Stimulated activated CD8-positive, alpha-beta memory T cell treated with anti-CD3 and anti-CD28 coated beads, Interleukin-7, amount 100 ng/mL, for 24 hours (primary cell): Measurements from ENCODE around the gene SNTB2.
"Not testable (repeated sequence)": the region's sequence is repeated elsewhere in the genome, so short reads cannot be mapped to it uniquely, and the experiment has no call there.

ENCODE experiments used
- DNase-seq: peaks from one replicate; pipeline ENCODE4 v3.0.0-alpha.2; 2020; ENCODE audit warnings: low read depth

SNTB2 gene

DNA sequence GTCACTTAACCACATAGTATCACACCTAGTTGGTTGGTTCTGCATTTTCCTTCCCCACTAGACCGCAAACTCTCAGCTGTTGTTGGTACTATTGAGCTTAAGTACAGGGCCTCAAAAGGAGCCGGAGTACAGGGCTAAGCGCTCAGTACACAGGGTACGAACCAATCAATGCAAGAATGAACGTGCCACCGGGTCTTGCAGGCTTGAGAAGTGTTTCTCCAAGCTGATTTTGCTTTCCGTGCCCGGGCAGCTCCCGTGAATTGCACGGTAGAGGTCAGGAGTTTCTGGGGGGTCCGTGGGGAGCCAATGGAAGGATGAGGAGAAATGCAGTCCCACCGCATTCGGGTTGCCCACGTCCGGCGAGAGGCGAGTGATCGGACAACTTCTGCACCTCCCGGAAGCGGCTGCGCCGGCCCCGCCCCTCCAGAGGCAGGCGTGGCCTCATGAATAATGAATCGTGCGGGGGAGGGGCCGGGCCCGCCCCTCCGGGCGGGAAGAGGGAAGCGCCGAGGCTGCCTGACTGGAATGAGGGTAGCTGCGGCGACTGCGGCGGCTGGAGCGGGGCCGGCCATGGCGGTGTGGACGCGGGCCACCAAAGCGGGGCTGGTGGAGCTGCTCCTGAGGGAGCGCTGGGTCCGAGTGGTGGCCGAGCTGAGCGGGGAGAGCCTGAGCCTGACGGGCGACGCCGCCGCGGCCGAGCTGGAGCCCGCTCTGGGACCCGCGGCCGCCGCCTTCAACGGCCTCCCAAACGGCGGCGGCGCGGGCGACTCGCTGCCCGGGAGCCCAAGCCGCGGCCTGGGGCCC, at the start of gene SNTB2:
Gene SNTB2 (plus strand): TSS at position 523 of the 804 bp plus-strand sequence. CDS start 3 bp downstream, at position 526.
- DNase-seq = peak; percentile 69

DNA sequence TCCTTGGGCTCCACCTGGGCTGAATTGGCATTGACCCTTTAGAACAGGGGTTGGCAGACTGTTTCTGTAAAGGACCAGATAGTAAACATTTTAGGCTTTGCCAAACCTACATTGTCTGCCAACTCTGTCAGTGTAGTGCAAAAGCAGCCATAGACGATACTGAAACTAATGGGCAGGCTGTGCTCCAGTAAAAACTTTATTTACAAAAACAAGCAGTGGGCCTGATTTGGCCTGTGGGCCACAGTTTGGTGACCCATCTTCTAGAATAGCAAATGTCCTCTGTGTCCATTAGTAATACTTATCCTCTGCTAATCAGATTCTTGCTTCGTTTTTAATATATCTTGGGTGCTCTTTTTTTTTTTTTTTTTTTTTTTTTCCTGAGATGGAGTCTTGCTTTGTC, 48.4 kb upstream of the SNTB2 start:
- no peak for DNase-seq

DNA sequence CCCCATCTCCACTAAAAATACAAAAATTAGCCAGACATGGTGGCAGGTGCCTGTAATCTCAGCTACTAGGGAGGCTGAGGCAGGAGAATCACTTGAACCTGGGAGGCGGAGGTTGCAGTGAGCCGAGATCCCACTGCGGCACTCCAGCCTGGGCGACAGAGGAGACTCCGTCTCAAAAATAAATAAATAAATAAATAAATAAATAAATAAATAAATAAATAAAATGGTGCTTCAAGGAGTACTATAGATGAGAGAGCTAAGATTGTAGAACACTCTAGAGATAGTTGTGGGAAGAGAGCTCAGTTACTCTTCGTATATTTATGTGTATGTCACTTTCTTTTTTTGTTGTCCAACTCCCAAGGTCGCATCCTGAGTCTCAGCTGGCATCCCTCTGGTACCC, 47.5 kb upstream of the SNTB2 start:
- DNase-seq = not testable (repeated sequence)

DNA sequence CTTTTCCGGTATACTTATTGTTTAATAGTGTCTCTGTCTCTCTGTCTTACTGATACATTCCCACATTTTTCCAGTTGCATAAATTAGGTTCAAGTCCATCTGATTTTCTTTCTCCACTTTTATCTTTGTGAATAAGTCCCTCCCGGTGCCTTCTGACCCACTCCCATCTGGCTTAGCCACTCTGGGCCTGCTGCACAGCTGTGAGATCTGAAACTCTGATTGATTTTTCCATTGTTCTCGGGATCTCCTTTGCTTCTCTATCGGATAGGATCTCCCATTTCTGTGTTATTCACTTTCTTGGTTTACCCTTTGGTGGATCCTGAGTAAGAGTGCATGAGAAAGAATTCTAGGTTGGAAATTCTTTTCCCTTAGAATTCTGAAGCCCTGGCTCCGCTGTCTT, 46.0 kb upstream of the SNTB2 start:
- DNase-seq = no peak

DNA sequence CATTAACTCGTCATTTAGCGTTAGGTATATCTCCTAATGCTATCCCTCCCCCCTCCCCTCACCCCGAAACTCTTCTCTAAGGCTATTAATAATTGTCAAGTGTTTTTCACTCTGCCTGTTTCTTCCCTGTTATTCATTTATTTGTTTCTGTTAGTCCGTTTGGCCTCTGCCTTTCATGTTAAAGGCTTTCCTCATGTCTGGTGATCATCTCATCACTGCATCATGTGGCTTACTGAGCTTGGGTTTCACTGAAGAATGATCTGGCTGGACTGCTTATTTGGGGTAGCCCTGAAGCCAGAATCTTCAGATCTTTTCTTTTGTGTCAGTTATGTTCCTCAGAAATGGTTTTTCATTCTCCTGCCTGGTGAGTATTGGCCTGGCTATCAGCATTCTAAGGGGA, 45.0 kb upstream of the SNTB2 start:
- no peak for DNase-seq

DNA sequence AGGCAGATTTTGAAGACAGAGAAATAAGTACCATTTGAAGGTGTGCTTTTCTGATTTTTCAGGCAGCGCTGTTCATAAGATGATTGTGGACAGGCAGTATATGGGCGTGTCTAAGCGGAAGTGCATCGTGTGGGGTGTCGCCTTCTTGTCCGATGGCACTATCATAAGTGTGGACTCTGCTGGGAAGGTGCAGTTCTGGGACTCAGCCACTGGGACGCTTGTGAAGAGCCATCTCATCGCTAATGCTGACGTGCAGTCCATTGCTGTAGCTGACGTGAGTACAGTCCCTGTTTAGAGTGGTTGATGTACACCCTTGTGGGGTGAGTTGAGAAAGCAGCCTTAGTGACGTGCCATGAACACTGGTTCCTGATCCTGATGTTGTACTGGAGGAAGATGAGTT, 43.8 kb upstream of the SNTB2 start:
- DNase-seq = no peak

DNA sequence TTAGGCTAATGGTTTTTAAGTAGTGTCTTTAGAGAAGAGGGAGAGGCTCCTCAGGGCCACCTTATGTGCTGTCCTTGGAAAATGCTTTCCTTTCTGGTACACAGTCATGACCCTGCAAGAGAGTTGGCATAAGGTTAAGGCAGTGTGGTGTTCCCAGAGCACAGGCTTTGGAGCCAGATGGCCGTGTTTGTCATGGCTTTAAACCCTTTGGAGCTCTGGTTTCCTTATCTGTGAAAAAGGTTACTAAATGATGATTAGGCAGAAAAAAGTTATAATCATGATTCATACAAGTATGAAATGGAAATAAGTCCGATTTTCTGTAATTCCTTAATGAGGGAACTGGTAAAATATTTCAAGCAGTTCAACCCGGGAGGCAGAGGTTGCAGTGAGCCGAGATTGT, 41.3 kb upstream of the SNTB2 start:
- no peak for DNase-seq

DNA sequence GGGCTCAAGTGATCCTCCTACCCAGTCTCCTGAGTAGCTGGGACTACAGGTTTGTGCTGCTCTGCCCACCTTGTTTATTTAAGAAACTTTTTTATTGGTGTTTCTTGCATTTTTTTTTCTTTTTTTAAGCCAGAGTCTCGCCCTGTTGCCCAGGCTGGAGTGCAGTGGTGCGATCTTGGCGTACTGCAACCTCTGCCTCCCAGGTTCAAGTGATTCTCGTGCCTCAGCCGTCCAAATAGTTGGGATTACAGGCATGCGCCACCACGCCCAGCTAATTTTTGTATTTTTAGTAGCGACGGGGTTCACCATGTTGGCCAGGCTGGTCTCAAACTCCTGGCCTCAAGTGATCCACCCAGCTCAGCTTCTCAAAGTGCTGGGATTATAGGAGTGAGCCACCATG, 37.3 kb upstream of the SNTB2 start:
- DNase-seq = not testable (repeated sequence)

DNA sequence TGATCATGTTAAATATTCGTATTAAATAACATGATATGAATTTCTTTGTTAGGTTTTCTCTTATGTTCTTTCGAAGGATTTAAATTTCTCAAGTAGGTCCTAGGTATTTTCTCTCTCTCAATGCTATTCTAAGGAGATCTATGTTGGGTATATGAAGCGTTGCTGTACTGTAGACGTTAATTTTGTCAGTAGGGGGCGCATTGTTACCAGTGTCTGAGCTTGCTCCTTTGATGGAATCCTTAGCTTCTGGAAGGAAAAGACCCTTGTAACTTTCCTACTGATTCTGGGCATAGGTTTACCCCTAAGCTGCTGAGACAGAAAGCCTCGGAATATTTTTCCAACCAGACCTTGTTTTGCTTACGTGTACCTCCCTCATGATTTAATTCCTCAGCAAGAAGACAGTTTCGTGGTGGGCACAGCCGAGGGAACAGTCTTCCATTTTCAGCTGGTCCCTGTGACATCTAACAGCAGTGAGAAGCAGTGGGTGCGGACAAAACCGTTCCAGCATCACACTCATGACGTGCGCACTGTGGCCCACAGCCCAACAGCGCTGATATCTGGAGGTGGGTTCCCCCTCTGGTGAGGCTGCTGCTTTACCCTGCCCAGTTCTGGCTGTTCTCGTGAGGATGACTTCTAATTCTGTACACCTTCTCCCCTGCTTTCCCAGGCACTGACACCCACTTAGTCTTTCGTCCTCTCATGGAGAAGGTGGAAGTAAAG, 36.7 kb upstream of the SNTB2 start:
- DNase-seq = no peak

DNA sequence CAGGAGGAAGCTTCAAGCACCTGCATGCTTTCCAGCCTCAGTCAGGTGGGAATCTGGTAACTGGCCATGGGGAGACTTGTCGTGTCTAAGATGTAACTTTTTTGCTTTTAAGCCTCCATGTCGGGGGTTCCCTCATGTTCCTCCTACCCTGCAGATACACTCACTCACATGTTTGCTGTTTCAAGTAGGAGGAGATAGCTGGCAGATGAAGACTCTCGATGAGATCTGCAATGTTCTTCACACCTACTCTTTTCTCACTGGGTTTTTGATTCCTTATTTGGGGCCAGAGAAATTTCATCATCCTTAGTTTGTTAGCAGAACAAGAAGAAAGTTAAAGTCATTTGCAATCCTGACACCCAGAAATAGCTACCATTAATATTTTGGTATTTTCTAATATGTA, 29.8 kb upstream of the SNTB2 start:
- no peak for DNase-seq

DNA sequence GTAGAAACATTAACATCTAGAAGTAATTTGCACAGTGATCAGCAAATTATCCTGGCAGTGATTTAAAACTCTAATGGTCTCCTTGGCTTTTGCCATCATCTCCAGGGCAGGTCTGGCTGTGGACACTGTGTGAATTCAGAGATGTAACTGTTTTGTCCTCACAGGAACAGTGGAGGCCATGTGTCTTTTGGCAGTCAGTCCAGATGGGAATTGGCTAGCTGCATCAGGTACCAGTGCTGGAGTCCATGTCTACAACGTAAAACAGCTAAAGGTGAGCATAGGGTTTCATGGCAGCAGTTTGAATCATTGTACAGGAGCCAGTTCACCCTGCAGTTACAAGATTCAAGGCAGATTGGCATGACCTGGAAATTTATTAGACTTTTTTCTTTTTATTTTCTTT, 26.8 kb upstream of the SNTB2 start:
- no peak for DNase-seq

DNA sequence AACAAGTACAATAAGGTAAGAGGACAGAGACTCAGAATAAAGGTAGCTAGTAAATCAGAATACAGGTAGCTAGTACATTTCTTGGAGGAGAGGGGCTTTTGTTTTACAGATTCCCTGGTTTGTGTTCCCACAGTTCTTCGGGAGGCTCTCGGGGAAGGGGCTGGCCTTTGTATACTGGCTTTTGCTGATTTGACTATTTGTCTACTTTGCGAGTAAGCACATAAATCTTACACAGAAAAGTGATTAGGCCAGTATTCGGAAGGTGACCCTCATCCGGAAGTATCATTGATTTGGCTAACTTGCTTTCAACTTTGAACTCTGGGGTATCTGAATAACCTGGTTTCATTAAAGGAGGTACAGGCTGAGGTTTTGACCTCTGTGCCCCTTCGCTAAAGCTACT, 21.4 kb upstream of the SNTB2 start:
- DNase-seq = no peak

DNA sequence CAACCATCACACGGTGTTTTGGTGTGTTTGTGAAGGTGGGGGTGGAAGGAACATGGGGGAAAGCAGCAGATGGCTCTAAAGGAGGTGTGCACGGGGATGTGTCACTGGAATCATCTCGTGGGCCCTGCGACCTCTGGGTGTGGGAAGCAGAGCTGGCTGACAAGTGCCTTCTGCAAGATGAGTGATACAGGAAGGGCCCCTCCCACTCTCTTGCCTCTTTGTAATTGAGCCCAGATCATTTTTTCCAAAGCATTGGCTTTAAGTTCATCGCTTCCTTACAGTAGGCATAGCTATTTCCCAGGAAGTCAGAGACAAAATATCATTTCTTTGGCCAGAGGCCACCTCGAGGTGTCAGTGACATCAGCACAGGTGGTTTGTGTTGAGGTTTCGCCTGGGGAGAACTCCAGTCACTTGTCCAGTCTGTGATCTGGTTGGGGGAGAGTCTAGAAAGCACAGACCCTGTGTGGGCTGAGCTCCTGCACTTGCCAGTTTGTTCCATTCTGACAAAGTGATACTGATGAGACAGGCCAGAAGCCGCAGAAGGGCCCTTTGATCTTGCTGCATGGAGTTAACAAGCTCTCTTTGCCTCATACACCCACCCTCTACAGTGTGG, 20.6 kb upstream of the SNTB2 start:
- DNase-seq = peak; percentile 41

DNA sequence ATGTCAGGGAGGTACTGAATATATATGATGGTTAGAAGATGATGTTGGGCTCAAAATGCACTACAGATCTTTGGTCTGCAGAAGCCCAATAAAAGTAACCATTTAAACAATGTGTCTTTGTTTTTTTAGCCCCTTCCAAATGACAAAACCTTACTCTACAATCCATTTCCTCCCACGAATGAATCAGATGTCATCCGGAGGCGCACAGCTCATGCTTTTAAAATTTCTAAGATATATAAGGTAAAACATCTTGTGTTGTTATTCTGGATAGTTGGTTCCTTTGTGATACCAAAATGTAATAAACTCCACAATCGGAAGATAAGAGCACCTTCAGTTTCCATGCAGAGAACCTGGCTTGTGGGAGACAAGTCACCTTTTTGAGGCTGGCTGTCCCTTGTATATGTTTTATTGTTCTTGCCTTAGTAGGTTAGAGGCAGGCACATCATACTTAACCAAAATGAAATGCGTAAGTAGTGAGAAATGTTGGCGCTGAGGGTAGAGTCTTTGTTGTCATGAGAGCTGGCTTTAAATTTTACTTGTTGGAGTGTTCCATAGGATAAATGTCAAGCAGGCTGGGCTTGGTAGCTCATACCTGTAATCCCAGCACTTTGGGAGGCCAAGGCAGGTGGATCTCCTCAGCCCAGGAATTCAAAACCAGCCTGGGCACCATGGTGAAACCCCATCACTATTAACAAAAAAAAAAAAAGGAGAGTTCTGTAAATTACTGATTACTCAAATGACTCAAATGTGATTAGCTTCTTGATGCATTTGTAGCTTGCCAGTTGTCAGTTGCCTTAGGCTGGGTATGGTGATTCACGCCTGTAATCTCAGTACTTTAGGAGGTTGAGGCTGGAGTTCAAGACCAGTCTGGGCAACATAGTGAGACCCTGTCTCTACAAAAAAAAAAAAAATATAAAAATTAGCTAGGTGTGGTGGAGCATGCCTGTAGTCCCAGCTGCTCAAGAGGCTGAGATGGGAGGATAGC, 19.7 kb upstream of the SNTB2 start:
- DNase-seq = no peak

DNA sequence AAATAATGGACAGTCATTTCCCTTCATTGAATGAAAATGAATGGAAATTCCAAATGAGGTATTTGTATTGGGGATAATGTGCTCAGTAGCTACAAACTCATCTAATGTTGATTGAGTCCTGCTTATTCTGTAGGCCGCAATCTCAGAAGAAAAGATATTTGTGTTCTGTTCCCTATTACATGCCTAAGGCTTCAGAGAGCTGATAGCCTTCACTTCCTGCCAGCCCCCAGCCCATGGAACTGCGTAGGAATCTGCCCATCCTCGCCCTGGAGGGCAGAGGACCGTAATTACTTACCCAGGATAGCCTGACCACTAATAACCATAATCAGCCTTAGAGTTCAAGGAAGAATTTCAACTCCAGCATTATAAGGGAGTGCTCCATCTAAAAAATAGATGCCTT, 17.9 kb upstream of the SNTB2 start:
- DNase-seq = no peak

DNA sequence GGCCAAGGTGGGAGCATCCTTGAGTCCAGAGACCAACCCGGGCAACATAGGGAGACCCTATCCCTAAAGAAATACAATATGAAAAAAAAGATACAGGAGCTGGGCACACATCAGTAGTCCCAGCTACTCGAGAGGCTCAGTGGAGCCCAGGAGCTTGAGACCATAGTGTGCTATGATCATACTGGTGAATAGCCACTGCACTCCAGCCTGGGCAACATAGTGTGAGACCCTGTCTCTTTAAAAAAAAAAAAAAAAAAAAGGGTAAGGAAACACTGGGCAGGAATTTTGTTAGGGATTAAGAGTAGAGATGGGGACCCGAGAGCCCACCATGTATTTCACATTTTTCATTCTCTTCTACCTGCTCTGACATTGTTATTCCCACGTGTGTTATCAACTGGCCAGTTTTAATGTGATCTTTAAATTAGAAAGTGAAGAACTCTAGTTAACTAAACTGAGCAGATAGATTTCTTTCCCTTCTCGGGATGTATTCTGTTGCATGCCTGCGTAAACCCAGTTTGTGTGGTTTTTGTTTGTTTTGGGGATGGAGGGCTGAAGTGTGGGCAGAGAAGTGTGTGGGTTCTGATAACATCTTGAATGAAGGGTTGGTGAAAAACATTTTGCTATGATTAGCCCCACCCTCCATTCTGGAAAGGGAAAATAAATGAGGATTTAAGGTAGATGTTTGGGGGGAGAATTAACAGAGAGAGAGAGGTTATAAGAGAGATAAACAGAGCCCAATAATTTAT, 17.2 kb upstream of the SNTB2 start:
- no peak for DNase-seq

DNA sequence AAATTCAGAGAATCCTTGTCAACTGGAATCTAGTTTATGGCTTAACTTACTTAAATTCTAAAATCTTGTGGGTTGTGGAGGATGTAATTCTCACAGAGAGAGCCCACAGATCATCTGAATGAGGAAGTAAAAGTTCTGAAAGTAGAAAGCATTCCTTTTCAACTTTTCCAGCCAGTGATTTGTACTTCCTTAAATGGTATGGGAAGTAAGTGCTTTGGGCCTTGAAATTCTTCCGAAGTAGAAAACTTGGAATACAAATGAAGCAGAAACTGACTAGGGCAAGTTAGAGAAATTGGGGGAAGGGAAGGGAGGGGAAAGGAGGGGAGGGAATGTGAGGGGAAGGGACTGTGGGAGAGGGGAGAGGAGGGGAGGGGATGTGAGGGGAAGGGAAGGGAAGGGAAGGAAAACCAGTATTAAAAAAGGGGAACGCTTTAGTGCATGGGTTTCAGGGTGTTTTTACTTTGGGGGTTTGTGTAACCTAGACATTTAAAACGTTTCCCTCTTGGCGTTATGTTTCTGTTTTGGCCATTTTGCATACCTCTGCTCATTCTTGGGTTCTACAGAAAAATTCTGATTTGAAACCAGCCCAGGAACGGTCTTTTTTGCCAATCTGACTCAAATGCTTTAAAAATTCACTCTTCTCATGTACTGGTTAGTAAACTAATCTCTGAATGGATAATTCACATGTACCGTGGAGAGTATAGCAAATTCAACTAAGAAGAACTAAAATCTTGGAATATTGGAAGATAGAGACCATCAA, 15.5 kb upstream of the SNTB2 start:
- DNase-seq = no peak

DNA sequence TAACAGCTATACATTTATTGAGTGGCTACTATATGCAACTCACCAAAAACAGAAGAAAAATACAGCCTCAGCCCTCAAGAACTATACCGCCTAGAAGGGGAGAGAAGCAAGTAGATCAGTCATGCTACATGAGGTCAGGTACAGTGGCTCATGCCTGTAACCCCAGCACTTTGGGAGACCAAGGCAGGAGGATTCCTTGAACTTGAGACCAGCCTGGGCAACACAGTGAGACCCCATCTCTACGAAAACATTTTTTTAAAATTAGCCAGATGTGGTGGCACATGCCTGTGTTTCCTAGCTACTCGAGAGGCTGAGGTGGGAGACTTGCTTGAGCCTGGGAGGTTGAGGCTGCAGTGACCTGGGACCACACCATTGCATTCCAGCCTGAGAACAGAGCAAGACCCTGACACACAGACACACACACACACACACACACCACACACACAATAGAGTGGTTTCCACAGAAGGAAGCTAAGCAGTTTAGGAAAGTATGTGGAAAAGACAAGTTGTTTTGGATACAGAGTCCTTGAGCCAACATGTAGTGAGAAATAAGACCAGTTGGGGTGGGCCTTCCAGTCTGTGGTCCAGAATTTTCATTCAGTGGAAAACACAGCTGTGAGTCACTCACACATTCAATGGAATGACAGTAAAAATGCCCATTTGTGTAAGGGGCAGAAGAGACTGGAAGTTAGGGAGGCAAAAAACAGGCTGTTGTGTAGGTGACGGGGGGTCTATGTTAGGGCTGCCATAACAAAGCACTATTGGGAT, 10.7 kb upstream of the SNTB2 start:
- DNase-seq = no peak

DNA sequence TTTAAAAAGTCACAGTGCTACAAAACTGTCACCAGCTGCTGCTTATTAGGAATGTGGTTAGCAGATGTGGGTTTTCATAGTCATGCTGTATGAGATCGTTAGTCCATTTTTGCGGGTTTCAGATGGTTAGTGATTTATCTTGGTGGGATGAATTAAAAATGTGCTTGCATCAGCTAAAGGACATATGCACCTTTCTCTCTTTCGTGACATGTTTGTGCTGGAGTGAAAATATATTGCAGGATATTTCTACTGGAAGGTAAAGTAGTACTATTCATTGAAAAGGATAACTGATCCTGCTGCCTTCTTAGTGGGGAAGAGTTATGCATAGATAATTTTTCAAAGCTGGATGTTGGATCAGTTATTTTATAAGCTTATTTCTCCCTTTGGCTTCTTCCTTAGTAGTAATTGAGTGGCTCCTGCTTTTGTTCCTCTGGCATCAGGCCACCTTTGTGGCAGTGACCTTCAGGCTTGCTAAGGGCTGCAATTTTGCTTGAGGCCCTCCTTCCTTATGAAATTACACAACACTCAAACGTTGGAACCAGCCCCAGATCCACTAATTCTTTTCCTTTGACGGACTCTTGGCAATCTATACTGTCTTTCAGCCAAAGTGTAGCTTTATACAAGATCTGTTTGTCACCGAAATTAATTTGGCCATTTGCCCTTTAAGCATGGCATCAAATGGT, 7.5 kb upstream of the SNTB2 start:
- DNase-seq = no peak
